ENCODE results near the gene NPAS4.

Gene NPAS4

DNA sequence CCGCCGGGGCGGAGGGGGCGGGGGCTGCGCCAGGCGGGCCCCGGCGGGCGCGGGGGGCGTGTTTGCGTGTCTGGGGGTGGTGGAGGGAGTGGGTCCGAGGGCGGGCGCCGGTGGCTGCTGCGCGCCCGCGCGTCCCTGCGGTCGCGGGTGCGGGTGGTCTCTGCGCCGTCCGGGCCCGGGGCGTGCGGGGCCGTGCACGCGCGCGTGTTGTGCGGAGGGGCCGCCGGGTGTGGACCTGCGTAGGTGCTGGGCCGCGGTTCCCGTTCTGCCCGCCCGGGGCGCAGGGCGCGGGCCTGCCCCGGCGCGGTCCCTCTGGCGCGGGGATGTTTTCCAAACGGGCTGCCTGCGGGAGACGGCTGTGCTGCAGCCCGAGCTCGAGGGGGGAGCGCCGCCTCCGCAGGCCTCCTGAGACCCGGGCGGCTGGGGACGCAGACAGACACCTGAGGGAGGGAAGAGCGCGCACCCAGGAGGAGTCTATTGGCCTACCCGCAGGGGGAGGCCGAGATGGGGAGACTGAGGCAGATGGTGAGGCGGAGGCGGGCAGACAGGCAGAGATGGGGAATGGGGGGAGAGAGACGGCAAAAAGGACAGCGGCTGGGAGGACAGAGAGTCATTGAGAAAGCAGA lies 46.3 kb downstream of the NPAS4 start:
- no peak for TF ChIP-seq YY1 (IDR thresholded peaks at IDR 0.05; ENCODE audit: insufficient read depth, insufficient read length)
- no peak for TF ChIP-seq ZNF274 (IDR thresholded peaks at IDR 0.05; ENCODE audit: low read depth, low read length)
- TF ChIP-seq SUZ12 (IDR thresholded peaks at IDR 0.05; ENCODE audit: extremely low read depth, insufficient read depth, insufficient read length), result no peak
- Histone ChIP-seq H3K36me3 (ENCODE audit: insufficient read depth, insufficient read length, low read length) (peaks cover 9% of the 10 kb centered on the region), H3K9ac (ENCODE audit: insufficient read length, low read depth) (peak overlapping the region; percentile 79), H3K4me1 (ENCODE audit: insufficient read depth, insufficient read length) (peaks cover 24% of the 10 kb centered on the region), H3K27me3 (ENCODE audit: insufficient read depth, insufficient read length) (peaks cover 9% of the 10 kb centered on the region), H3K9me3 (ENCODE audit: insufficient read depth, low read length) (no peaks in the 10 kb centered on the region), H3K4me3 (ENCODE audit: insufficient read length, low read depth) (peak overlapping the region; percentile 71)
- no peak for DNase-seq (ENCODE audit: low read depth, low spot score)

DNA sequence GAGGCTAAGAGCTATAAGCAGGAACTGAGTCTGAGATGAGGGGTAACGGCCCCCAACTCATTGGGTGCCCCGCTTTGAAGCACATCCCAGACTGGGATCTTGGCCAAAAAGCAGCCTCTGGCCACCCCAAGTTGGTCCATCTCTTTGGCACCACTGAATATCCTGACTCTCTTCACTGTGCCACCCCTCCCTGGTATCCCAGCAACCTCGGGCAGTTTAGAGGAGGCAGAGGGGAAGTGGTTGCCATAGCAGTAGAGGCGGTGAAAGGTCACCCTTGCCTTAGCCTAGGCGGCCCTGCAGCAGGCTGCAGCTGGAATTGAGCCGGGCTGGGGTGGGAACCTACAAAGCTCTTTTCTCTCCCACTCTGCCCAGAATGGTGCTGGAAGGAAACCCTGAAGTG lies 46.9 kb downstream of the NPAS4 start:
- Histone ChIP-seq H3K9ac (ENCODE audit: insufficient read length, low read depth) (peak overlapping the region; percentile 79), H3K4me3 (ENCODE audit: insufficient read length, low read depth) (peak overlapping the region; percentile 71), H3K9me3 (ENCODE audit: insufficient read depth, low read length) (no peaks in the 10 kb centered on the region), H3K36me3 (ENCODE audit: insufficient read depth, insufficient read length, low read length) (peaks cover 13% of the 10 kb centered on the region), H3K27me3 (ENCODE audit: insufficient read depth, insufficient read length) (peaks cover 9% of the 10 kb centered on the region), H3K4me1 (ENCODE audit: insufficient read depth, insufficient read length) (peaks cover 24% of the 10 kb centered on the region)
- DNase-seq (ENCODE audit: low read depth, low spot score), result no peak
- TF ChIP-seq SUZ12 (IDR thresholded peaks at IDR 0.05; ENCODE audit: extremely low read depth, insufficient read depth, insufficient read length), result no peak
- no peak for TF ChIP-seq ZNF274 (IDR thresholded peaks at IDR 0.05; ENCODE audit: low read depth, low read length)
- no peak for TF ChIP-seq YY1 (IDR thresholded peaks at IDR 0.05; ENCODE audit: insufficient read depth, insufficient read length)

- TF ChIP-seq ZNF274 (IDR thresholded peaks at IDR 0.05; ENCODE audit: low read depth, low read length), result no peak
- no peak for TF ChIP-seq YY1 (IDR thresholded peaks at IDR 0.05; ENCODE audit: insufficient read depth, insufficient read length)
- TF ChIP-seq SUZ12 (IDR thresholded peaks at IDR 0.05; ENCODE audit: extremely low read depth, insufficient read depth, insufficient read length), result no peak
- no peak overlapping the region for H3K9ac ChIP-seq (ENCODE audit: insufficient read length, low read depth)
These were observed 47.9 kb downstream of the NPAS4 start for GRCh38 chr11:66468691-66469090.

GRCh38 chr11:66469441-66469840 lies 48.6 kb downstream of the NPAS4 start:
- Histone ChIP-seq H3K36me3 (ENCODE audit: insufficient read depth, insufficient read length, low read length) (peaks cover 29% of the 10 kb centered on the region), H3K4me1 (ENCODE audit: insufficient read depth, insufficient read length) (peaks cover 27% of the 10 kb centered on the region), H3K27me3 (ENCODE audit: insufficient read depth, insufficient read length) (peaks cover 9% of the 10 kb centered on the region), H3K9ac (ENCODE audit: insufficient read length, low read depth) (no peak overlapping the region), H3K9me3 (ENCODE audit: insufficient read depth, low read length) (no peaks in the 10 kb centered on the region), H3K4me3 (ENCODE audit: insufficient read length, low read depth) (no peak overlapping the region)
- TF ChIP-seq ZNF274 (IDR thresholded peaks at IDR 0.05; ENCODE audit: low read depth, low read length), result no peak
- TF ChIP-seq YY1 (IDR thresholded peaks at IDR 0.05; ENCODE audit: insufficient read depth, insufficient read length), result no peak
- DNase-seq (ENCODE audit: low read depth, low spot score), result no peak

More at GRCh38 chr11:66468691-66469090, 47.9 kb downstream of the NPAS4 start:
- no peak overlapping the region for H3K4me3 ChIP-seq (ENCODE audit: insufficient read length, low read depth)
- DNase-seq (ENCODE audit: low read depth, low spot score), result no peak
- H3K36me3 ChIP-seq (ENCODE audit: insufficient read depth, insufficient read length, low read length), result peaks cover 22% of the 10 kb centered on the region
- H3K4me1 ChIP-seq (ENCODE audit: insufficient read depth, insufficient read length), result peaks cover 26% of the 10 kb centered on the region
- H3K27me3 ChIP-seq (ENCODE audit: insufficient read depth, insufficient read length), result peaks cover 9% of the 10 kb centered on the region
- no peaks in the 10 kb centered on the region for H3K9me3 ChIP-seq (ENCODE audit: insufficient read depth, low read length)

- H3K4me3 ChIP-seq (ENCODE audit: insufficient read length, low read depth), result no peak overlapping the region
- peaks cover 29% of the 10 kb centered on the region for H3K36me3 ChIP-seq (ENCODE audit: insufficient read depth, insufficient read length, low read length)
- peaks cover 23% of the 10 kb centered on the region for H3K4me1 ChIP-seq (ENCODE audit: insufficient read depth, insufficient read length)
- H3K9ac ChIP-seq (ENCODE audit: insufficient read length, low read depth), result no peak overlapping the region
- TF ChIP-seq ZNF274 (IDR thresholded peaks at IDR 0.05; ENCODE audit: low read depth, low read length) (no peak), SUZ12 (IDR thresholded peaks at IDR 0.05; ENCODE audit: extremely low read depth, insufficient read depth, insufficient read length) (no peak), YY1 (IDR thresholded peaks at IDR 0.05; ENCODE audit: insufficient read depth, insufficient read length) (no peak)
- peaks cover 9% of the 10 kb centered on the region for H3K27me3 ChIP-seq (ENCODE audit: insufficient read depth, insufficient read length)
- no peaks in the 10 kb centered on the region for H3K9me3 ChIP-seq (ENCODE audit: insufficient read depth, low read length)
- no peak for DNase-seq (ENCODE audit: low read depth, low spot score)
These were observed 49.2 kb downstream of the NPAS4 start for GRCh38 chr11:66470015-66470414.

DNA sequence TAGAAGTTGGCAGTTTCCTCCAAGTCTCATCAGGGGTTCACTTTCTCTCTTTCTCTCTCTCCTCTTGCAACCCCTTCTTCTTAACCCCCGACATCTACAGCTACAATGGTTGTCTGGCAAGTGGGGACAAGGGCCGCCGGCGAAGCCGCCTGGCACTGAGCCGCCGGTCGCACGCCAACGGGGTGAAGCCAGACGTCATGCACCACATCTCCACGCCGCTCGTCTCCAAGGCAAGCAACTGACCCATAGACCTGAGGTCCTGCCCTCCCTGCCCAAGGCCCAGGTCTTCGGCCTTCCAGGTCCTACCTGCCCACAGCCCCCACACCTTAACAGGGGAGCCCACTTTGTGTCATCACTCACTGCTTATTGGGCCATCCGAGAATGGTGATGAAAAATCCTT lies 50.3 kb downstream of the NPAS4 start:
- no peak overlapping the region for H3K4me3 ChIP-seq (ENCODE audit: insufficient read length, low read depth)
- peaks cover 7% of the 10 kb centered on the region for H3K27me3 ChIP-seq (ENCODE audit: insufficient read depth, insufficient read length)
- H3K4me1 ChIP-seq (ENCODE audit: insufficient read depth, insufficient read length), result peaks cover 21% of the 10 kb centered on the region
- DNase-seq (ENCODE audit: low read depth, low spot score), result no peak
- H3K9me3 ChIP-seq (ENCODE audit: insufficient read depth, low read length), result no peaks in the 10 kb centered on the region
- H3K36me3 ChIP-seq (ENCODE audit: insufficient read depth, insufficient read length, low read length), result peaks cover 30% of the 10 kb centered on the region
- TF ChIP-seq ZNF274 (IDR thresholded peaks at IDR 0.05; ENCODE audit: low read depth, low read length) (no peak), SUZ12 (IDR thresholded peaks at IDR 0.05; ENCODE audit: extremely low read depth, insufficient read depth, insufficient read length) (no peak)
- H3K9ac ChIP-seq (ENCODE audit: insufficient read length, low read depth), result no peak overlapping the region

DNA sequence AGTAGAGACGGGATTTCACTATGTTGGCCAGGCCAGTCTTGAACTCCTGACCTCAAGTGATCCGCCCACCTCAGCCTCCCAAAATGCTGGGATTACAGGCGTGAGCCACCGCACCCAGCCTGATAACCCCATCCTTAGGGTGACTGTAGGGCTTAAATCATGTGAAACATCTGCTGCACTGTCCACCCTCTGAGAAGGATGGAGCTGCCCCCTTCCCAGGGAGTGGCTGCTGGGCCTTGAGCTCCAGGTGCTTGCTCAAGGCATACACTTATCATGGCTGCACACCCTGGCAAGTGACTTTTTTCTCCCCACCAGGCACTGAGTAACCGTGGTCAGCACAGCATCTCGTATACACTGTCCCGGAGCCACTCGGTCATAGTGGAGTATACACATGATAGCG lies 51.2 kb downstream of the NPAS4 start:
- H3K4me1 ChIP-seq (ENCODE audit: insufficient read depth, insufficient read length), result peaks cover 25% of the 10 kb centered on the region
- no peak for DNase-seq (ENCODE audit: low read depth, low spot score)
- peaks cover 39% of the 10 kb centered on the region for H3K36me3 ChIP-seq (ENCODE audit: insufficient read depth, insufficient read length, low read length)
- peaks cover 7% of the 10 kb centered on the region for H3K27me3 ChIP-seq (ENCODE audit: insufficient read depth, insufficient read length)
- H3K9me3 ChIP-seq (ENCODE audit: insufficient read depth, low read length), result no peaks in the 10 kb centered on the region
- no peak overlapping the region for H3K4me3 ChIP-seq (ENCODE audit: insufficient read length, low read depth)
- no peak overlapping the region for H3K9ac ChIP-seq (ENCODE audit: insufficient read length, low read depth)
- TF ChIP-seq YY1 (IDR thresholded peaks at IDR 0.05; ENCODE audit: insufficient read depth, insufficient read length) (no peak), ZNF274 (IDR thresholded peaks at IDR 0.05; ENCODE audit: low read depth, low read length) (no peak), SUZ12 (IDR thresholded peaks at IDR 0.05; ENCODE audit: extremely low read depth, insufficient read depth, insufficient read length) (no peak)
